Sigmoid colon (tissue), 7 donors: ENCODE measurements around the gene NADSYN1. TPM values are rescaled to one million over a fixed set of nuclear protein-coding genes. Genes with fewer than 3 reads are reported as not detected.

Experiments
- DNase-seq: peaks from one replicate; pipeline ENCODE4 v3.0.0-alpha.2; 2019
- H3K27ac ChIP-seq, 4 donors: fragments of 200-600 bp; sonication (generic); one replicate each; pipeline ENCODE4 v1.5.1; 2016 to 2019; ENCODE audit warnings: mild to moderate bottlenecking in 1 of 4
- H3K27me3 ChIP-seq, 3 donors: fragments of 200-600 bp; sonication (generic); one replicate each; pipeline ENCODE4 v1.5.1; 2019; ENCODE audit warnings: mild to moderate bottlenecking in 1 of 3
- H3K36me3 ChIP-seq, 4 donors: fragments of 200-600 bp; sonication (generic); one replicate each; pipeline ENCODE4 v1.5.1; 2016 to 2019
- H3K4me1 ChIP-seq, 4 donors: fragments of 200-600 bp; sonication (generic); one replicate each; pipeline ENCODE4 v1.5.1; 2017 to 2019
- H3K4me3 ChIP-seq, 4 donors: fragments of 200-600 bp; sonication (generic); one replicate each; pipeline ENCODE4 v1.5.1; 2017 to 2019; ENCODE audit warnings: mild to moderate bottlenecking in 2 of 4, moderate library complexity in 1 of 4
- H3K9me3 ChIP-seq, 4 donors: fragments of 200-600 bp in 3 of 4; sonication (generic) in 3 of 4; one replicate each; pipeline versions ENCODE4 v1.5.1 to v1.6.1; 2013 to 2019
- EP300 ChIP-seq, 4 donors: sonication (generic); formaldehyde crosslinking; IDR thresholded peaks; one replicate each; pipeline ENCODE4 v1.6.1; 2017; ENCODE audit warnings: antibody characterized with exemption in 4 of 4
- POLR2A ChIP-seq, 2 donors: fragments of 450-650 bp; IDR thresholded peaks; one replicate each; pipeline ENCODE4 v1.6.1; 2016; ENCODE audit warnings: antibody characterized with exemption in 2 of 2, mild to moderate bottlenecking in 2 of 2, moderate library complexity in 2 of 2
- POLR2AphosphoS5 ChIP-seq, 4 donors: sonication (generic); formaldehyde crosslinking; IDR thresholded peaks; one replicate each; pipeline ENCODE4 v1.6.1; 2017; ENCODE audit warnings: antibody characterized with exemption in 4 of 4
- WGBS, 2 donors: extraction: QIAGEN DNeasy Blood & Tissue Kit; methylation state at CpG; one replicate each; pipeline ENCODE4 v1.1.7; 2013; 5-methylcytosine and 5-hydroxymethylcytosine counted together
- intact Hi-C: fragments of 100-400 bp; cut with DNase I; formaldehyde crosslinking; loops from one replicate; pipeline ENCODE4 v1.15.1; 2023
- polyA plus RNA-seq, 3 donors: library from polyadenylated mRNA; stranded (reverse); fragments of 200-250 nt; gene quantifications; one replicate each; pipeline ENCODE4 v1.2.3, GENCODE V29; 2013
- total RNA-seq, 4 donors: library from RNA; depleted of rRNA; stranded (reverse); fragments of >200 nt; gene quantifications; one replicate each; pipeline ENCODE4 v1.1.0, GENCODE V29; 2016
- TF ChIP-seq, protein P1 (sequence below), 4 experiments: fragments of 450-650 bp in 3 of 4; fragments of 200-600 bp in 1 of 4; IDR thresholded peaks; one replicate each; pipeline ENCODE4 v1.5.1; 2016 to 2019; ENCODE audit warnings: antibody characterized with exemption in 4 of 4, mild to moderate bottlenecking in 3 of 4, moderate library complexity in 2 of 4
- donor health status: healthy with polysubstance abuse.
- donor health status: Bipolar disorder and iron deficiency.
- donor health status: healthy.

Gene NADSYN1
- total and polyA plus RNA-seq, 7 donors, result 24.6 to 136 (median 42.5) TPM

DNA sequence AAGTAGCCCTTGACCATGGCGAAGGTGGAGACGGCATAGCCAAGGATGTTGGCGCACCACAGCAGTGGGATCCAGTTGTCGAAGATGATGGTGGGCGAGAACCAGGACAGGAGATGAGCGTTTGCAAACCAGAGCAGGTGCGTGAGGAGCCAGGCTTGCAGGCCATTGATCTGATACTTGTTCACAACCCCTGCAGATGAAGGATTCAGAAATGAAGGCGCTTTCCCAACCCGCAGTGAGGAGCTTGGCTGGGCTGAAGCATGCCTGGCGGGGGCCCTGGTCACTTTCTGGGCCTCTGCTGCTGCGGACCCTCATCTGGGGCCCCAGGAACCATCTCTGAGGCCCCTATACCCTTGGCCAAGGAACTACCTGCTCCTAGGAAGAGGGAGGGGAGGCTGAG, 11.8 kb upstream of the NADSYN1 start:
- Histone ChIP-seq H3K9me3 (no peaks in the 10 kb centered on the region), H3K27me3 (no peaks in the 10 kb centered on the region), H3K4me3 (no peak overlapping the region), H3K4me1 (no peaks in the 10 kb centered on the region), H3K27ac (no peak overlapping the region), H3K36me3 (peaks cover 0 to 47% (median 1%) of the 10 kb centered on the region in 4 donors)
- TF ChIP-seq, protein P1, sequence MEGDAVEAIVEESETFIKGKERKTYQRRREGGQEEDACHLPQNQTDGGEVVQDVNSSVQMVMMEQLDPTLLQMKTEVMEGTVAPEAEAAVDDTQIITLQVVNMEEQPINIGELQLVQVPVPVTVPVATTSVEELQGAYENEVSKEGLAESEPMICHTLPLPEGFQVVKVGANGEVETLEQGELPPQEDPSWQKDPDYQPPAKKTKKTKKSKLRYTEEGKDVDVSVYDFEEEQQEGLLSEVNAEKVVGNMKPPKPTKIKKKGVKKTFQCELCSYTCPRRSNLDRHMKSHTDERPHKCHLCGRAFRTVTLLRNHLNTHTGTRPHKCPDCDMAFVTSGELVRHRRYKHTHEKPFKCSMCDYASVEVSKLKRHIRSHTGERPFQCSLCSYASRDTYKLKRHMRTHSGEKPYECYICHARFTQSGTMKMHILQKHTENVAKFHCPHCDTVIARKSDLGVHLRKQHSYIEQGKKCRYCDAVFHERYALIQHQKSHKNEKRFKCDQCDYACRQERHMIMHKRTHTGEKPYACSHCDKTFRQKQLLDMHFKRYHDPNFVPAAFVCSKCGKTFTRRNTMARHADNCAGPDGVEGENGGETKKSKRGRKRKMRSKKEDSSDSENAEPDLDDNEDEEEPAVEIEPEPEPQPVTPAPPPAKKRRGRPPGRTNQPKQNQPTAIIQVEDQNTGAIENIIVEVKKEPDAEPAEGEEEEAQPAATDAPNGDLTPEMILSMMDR (IDR thresholded peaks at IDR 0.05), result no peak
- no peak for TF ChIP-seq EP300 (IDR thresholded peaks at IDR 0.05)
- no peak for TF ChIP-seq POLR2AphosphoS5 (IDR thresholded peaks at IDR 0.05)
- TF ChIP-seq POLR2A (IDR thresholded peaks at IDR 0.05), result no peak
- 98% methylated on average over 11 of the region's 11 CpGs for WGBS, 2 donors
- no peak for DNase-seq
- intact Hi-C loops, result no loop called here

DNA sequence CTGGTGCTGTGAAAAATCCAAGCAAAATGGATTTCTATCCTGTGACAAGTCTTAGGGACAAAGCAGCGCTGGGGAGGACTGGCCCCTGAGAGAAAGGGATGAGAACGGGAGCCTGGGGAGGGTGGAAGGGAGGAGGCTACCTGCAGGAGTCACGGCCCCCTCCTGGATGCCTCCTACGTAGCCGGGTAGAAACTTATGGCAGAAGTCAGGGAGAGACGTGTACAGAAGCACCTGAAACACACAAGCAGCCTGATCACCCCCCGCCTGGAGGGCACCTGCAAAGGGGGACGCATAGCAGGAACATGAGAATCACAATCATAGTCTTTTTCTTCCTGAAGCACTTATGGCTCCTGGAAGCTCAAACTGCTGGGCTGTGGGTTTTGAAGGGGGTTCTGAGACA, 10.9 kb upstream of the NADSYN1 start:
- Histone ChIP-seq H3K27me3 (no peaks in the 10 kb centered on the region), H3K27ac (no peak overlapping the region), H3K9me3 (no peaks in the 10 kb centered on the region), H3K4me1 (no peaks in the 10 kb centered on the region), H3K36me3 (peaks cover 0 to 46% (median 1%) of the 10 kb centered on the region in 4 donors), H3K4me3 (no peak overlapping the region)
- WGBS, 2 donors, result 94 to 96% methylated on average over 8 of the region's 8 CpGs
- no peak for DNase-seq
- intact Hi-C loops, result no loop called here
- TF ChIP-seq, protein P1 (IDR thresholded peaks at IDR 0.05), result no peak
- TF ChIP-seq POLR2AphosphoS5 (IDR thresholded peaks at IDR 0.05), result no peak
- no peak for TF ChIP-seq EP300 (IDR thresholded peaks at IDR 0.05)
- no peak for TF ChIP-seq POLR2A (IDR thresholded peaks at IDR 0.05)

DNA sequence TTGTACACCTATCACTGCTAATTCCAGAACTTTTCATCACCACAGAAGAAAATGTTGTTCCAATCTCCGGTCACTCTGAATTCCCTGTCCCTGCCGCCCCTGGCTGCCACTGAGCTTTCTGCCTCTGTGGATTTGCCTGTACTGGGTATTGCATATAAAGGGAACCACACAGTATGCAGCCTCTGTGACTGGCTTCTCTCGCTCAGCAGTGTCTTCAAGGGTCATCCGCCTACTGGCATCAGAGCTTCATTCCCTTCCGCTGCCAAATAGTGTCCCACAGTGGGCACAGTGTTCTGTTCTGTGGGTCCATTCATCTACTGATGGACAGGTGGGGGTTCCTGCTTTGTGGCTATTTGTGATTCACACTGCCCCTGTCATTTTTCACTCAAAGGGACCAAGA, 10.1 kb upstream of the NADSYN1 start:
- no peak overlapping the region for H3K27ac ChIP-seq
- H3K36me3 ChIP-seq, result peaks cover 0 to 38% (median 1%) of the 10 kb centered on the region in 4 donors
- H3K4me1 ChIP-seq, result peaks cover 0 to 7% (median 6%) of the 10 kb centered on the region in 4 donors
- intact Hi-C loops, result no loop called here
- TF ChIP-seq POLR2AphosphoS5 (IDR thresholded peaks at IDR 0.05) (no peak), EP300 (IDR thresholded peaks at IDR 0.05) (no peak), POLR2A (IDR thresholded peaks at IDR 0.05) (no peak)
- TF ChIP-seq, protein P1 (IDR thresholded peaks at IDR 0.05), result no peak
- no peaks in the 10 kb centered on the region for H3K9me3 ChIP-seq
- no peak overlapping the region for H3K4me3 ChIP-seq
- 98 to 99% methylated on average over 5 of the region's 5 CpGs for WGBS, 2 donors
- H3K27me3 ChIP-seq, result no peaks in the 10 kb centered on the region
- DNase-seq, result peak; percentile 13

DNA sequence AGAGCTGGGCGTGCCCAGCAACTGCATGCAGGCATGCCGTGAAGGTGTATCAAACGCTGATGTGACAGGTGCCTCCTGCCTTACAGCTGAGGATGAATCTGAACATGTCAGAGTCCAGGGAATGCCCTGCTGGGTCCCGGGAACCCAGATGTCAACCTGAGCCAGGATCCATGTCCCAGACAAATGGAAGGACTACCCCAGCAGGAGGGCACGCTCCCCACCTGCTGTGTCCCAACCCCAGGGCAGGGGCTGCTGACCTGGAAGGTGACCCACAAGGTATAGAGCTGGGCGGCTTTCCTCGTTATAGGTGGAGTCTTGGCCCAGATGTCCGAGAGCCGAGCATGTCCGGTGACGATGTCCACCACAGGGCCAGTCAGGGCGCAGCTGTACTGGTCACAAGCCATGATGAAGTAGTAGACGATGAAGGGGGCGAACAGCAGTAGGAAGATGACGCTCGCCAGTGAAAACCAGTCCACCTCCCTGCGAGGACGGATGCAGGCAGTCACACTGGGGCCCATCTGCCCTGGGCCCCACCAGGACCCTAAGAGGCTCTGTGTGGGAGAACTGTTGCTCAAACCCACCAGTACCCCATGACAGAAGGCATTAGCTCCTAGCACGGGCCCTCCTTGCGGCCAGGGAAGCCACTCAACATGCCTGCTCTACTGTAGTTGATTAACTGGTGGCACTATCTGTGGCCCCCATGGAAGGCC, 9.1 kb upstream of the NADSYN1 start:
- WGBS, 2 donors, result 95 to 97% methylated on average over 20 of the region's 20 CpGs
- intact Hi-C loops, result no loop called here
- Histone ChIP-seq H3K27ac (no peak overlapping the region), H3K27me3 (no peaks in the 10 kb centered on the region), H3K9me3 (no peaks in the 10 kb centered on the region), H3K36me3 (peaks cover 0 to 29% (median under 1%) of the 10 kb centered on the region in 4 donors), H3K4me3 (no peak overlapping the region), H3K4me1 (peaks cover 0 to 16% (median 14%) of the 10 kb centered on the region in 4 donors)
- no peak for TF ChIP-seq POLR2A (IDR thresholded peaks at IDR 0.05)
- TF ChIP-seq, protein P1 (IDR thresholded peaks at IDR 0.05), result no peak
- no peak for TF ChIP-seq EP300 (IDR thresholded peaks at IDR 0.05)
- TF ChIP-seq POLR2AphosphoS5 (IDR thresholded peaks at IDR 0.05), result no peak
- DNase-seq, result peak; percentile 53
